T follicular helper cell (primary cell): ENCODE results near the gene SIRPB1.
A peak's percentile ranks its signal among the peaks of the same experiment; 100 is the strongest.
"Not testable (repeated sequence)": the region's sequence is repeated elsewhere in the genome, so short reads cannot be mapped to it uniquely, and the experiment has no call there.

ENCODE experiments used
- DNase-seq: peaks from one replicate; pipeline ENCODE4 v3.0.0-alpha.2; 2020; ENCODE audit warnings: low read depth
- total RNA-seq, 2 experiments: gene quantifications; one replicate each; lab custom pipeline; 2026; lab: John Stamatoyannopoulos, UW

Gene SIRPB1
- 0.13 to 0.54 reads per million in 2 experiments for total RNA-seq

GRCh38 chr20:1619861-1620444 is at the start of gene SIRPB1:
SIRPB1 (minus strand) TSS chr20:1620009; CDS start chr20:1619944, 65 bp downstream.
- no peak for DNase-seq

- no peak for DNase-seq
Observed at GRCh38 chr20:1669304-1669703, 49.5 kb upstream of the SIRPB1 start.

GRCh38 chr20:1667502-1668085 is 47.8 kb upstream of the SIRPB1 start:
- DNase-seq, result no peak

- DNase-seq, result no peak
Observed at GRCh38 chr20:1666802-1667201, 47.0 kb upstream of the SIRPB1 start.

DNA sequence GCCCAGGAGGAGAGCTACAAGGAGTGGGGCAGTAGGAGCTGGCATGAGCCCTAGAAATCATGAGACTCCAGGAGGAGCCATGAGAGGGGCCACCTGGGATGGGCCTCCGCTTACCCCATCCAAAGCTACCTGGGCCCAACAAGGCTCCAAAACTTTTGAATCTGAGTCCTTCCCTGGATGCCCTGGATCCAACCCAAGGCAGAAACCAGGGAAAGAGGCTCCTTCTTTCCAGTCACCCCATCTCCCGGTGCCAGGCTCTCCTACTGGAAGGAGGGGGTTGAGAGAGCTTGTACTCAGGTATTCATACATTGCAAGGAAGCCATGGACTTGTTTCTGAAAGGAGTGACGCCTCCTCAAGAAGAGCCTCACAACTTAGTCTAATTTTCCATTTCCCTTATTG is 45.5 kb upstream of the SIRPB1 start:
- DNase-seq, result no peak

- DNase-seq, result peak; percentile 47
Observed at GRCh38 chr20:1664911-1665310, 45.1 kb upstream of the SIRPB1 start.

DNA sequence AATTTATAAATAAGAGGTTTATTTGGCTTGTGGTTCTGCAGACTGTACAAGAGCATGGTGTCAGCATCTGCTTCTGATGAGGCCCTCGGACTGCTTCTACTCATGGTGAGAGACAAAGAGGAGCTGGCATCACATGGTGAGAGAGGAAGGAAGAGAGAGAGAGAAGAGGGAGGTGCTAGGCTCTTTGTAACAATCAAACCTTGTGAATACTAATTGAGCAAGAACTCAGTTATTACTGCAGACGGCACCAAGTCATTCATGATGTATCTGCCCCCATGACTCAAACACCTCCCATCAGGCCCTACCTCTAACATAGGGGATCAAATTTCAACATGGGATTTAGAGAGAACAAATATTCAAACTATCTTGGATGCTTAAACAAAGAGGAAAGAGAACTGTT is 44.1 kb upstream of the SIRPB1 start:
- no peak for DNase-seq

DNA sequence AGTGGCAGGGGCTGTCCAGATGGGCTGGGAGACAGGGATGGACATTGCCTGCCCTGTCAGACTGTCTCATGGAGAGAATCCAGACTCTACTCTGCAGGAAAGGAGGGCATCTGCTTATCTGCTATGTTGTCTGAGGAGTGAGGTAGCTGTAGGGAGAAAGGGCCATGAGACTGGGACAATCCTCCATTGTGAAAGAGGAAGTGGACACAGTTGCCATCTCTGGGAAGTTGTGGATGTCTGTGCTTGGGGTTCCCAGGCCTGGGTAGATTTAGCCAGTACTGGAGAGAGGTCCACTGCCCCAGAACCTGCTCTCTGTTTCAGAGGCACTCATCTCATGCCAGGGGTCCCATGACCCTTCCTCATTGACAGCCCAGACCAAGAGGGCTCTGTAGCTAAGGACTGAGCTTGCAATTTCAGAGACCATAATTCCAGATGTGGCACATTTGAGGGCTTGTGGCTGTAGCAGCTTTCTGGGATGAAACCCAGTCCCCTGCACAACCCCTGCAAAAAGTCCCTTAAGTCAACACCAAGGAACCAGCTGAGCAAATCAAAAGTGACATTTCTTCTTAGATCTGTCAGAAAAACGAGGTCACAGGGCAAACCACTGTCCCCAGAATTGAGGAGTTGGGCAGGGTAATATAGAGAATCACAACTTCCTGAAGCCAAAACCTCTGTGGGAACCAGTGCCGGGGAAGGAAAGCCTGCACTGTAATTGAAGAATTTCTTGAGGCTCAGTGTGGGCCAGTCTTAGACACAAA is 41.9 kb upstream of the SIRPB1 start:
- no peak for DNase-seq

- DNase-seq, result no peak
Observed at GRCh38 chr20:1660246-1660645, 40.4 kb upstream of the SIRPB1 start.

DNA sequence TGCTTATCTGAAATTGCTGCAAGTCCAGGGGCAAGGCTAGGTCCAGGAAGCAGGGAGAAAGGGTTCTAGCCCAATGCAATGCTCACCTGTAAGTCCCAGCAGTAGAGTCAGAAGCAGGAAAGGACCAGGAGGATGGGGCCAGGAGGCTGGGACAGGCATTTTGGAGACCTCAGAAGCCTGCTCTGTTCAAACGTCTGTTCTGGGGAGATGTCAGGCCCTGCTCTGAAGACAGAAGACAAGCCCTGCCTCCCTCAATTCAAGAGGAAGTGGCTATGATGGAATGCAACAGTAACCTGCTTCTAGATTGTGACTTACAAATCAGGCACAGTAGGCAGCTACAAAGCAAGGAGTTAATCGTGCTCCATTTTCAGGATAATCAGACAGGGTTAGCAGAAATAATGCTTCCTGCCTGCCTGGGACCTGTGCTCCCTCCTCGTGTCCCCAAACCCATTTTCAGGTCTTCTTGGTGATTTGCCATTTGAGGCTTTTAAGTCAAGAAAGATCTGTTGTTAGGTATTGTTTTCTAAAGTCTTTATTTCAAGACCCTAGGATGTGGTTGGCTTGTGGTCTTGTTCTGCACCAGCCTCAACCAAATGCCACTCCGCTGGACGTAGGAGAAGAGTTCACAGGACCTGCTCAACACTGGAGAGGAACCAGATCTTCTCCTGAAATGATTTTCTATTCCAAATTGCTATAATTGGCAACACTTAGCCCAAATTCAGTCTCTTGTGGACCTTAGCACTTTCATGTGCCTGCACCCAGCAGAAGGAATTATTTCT is 37.9 kb upstream of the SIRPB1 start, which contains the start of gene SIRPG:
TSS of gene SIRPG (minus strand) at position 224 of the 779 bp plus-strand sequence. CDS start at position 159, 65 bp downstream.
- DNase-seq, result no peak

- DNase-seq, result no peak
Observed at GRCh38 chr20:1656844-1657243, 37.0 kb upstream of the SIRPB1 start.

DNA sequence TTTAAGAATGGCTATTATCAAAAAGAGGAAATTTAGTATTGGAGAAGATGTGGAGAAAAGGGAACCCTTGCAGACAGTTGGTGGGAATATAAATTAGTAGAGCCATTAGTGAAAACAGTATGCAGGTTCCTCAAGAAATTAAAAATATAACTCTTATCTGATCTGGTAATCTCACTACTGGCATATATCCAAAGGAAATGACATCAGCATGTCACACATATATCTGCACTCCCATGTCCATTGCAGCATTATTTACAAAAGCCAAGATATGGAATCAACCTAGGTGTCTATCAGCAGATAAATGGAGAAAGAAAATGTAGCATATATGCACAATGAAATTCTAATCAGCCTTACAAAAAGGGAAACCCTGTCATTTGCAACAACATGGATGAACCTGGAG is 35.2 kb upstream of the SIRPB1 start:
- no peak for DNase-seq

- no peak for DNase-seq
Observed at GRCh38 chr20:1652960-1653359, 33.2 kb upstream of the SIRPB1 start.

DNA sequence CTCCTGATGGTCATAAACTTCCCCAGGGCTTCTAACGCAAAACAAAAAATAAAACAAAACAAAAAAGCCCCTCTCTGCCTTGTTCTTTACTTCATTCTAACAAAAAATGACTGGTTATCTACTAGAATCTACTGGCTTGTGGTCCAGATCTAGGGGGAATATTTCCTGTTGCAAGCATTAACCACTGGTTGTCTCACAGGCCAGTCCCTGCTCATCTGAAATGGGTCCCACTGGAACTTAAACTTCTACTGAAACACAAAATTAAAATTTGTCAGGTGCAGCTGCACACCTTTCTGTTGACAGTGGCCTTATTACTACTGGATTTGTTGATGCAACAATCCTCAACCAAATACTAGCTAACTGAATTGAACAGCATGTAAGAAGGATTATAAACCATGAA is 32.3 kb upstream of the SIRPB1 start:
- no peak for DNase-seq

- no peak for DNase-seq
Observed at GRCh38 chr20:1651268-1652058, 31.7 kb upstream of the SIRPB1 start.

GRCh38 chr20:1648101-1648500 is 28.3 kb upstream of the SIRPB1 start:
- DNase-seq, result no peak

GRCh38 chr20:1646975-1647431 is 27.2 kb upstream of the SIRPB1 start:
- DNase-seq, result no peak

- no peak for DNase-seq
Observed at GRCh38 chr20:1644101-1644962, 24.5 kb upstream of the SIRPB1 start.

GRCh38 chr20:1638643-1639042 is 18.8 kb upstream of the SIRPB1 start:
- DNase-seq, result not testable (repeated sequence)

GRCh38 chr20:1637755-1638154 is 17.9 kb upstream of the SIRPB1 start:
- DNase-seq, result no peak
